Myocyte (in vitro differentiated cells): ENCODE data around the gene MGA. TPM values are rescaled to one million over a fixed set of nuclear protein-coding genes. Genes with fewer than 3 reads are reported as not detected.

ENCODE experiments used
- microRNA counts: library from miRNA; unstranded; fragments of <30 nt; microRNA quantifications from one replicate; lab custom pipeline; 2016
- microRNA-seq: library from miRNA; unstranded; fragments of <30 nt; microRNA quantifications from one replicate; pipeline ENCODE4, GENCODE V29; 2016
- total RNA-seq: library from RNA; depleted of rRNA; stranded (reverse); fragments of >200 nt; gene quantifications from 2 replicates; pipeline ENCODE4 v1.2.3, GENCODE V29; 2014

Gene MGA
- total RNA-seq, 1 donor from 2014 or later = 27.5 TPM

MicroRNAs encoded within 50 kb of the gene (microRNA counts, 767-probe panel; counts per million panel counts)
- microRNA hsa-miR-626 (lab: Ali Mortazavi, UCI) = not detected

Small RNA genes lying within 50 kb of the gene (microRNA-seq; reads per million reads assigned to microRNA genes)
- gene MIR626 = not detected

Other genes with a start within 250 kb of the MGA start
- gene RTF1, start 243.3 kb upstream of the MGA start, total RNA-seq = 19.4 and 21.2 TPM in 2 replicates
- 6.2 and 10.7 TPM in 2 replicates for gene ITPKA, start 166.5 kb upstream of the MGA start, total RNA-seq
- gene LTK, start 146.6 kb upstream of the MGA start, total RNA-seq = 6.4 and 6.6 TPM in 2 replicates
- gene RPAP1, start 116.1 kb upstream of the MGA start, total RNA-seq = 15.9 and 20.4 TPM in 2 replicates
- gene TYRO3, start 101.2 kb upstream of the MGA start, total RNA-seq = 3.9 and 9.6 TPM in 2 replicates
- gene MAPKBP1, start 114.1 kb downstream of the MGA start, total RNA-seq = 11.1 and 14.9 TPM in 2 replicates
- gene JMJD7, start 167.7 kb downstream of the MGA start, total RNA-seq = 9.4 and 12.4 TPM in 2 replicates
- 2.0 and 4.1 TPM in 2 replicates for gene PLA2G4B, start 178.4 kb downstream of the MGA start, total RNA-seq
- 0.26 and 0.45 TPM in 2 replicates for gene SPTBN5, start 233.6 kb downstream of the MGA start, total RNA-seq